Omental fat pad (tissue), 4 donors: ENCODE measurements around the gene GPR35. TPM values are rescaled to one million over a fixed set of nuclear protein-coding genes. Genes with fewer than 3 reads are reported as not detected.
"Not testable (repeated sequence)": the region's sequence is repeated elsewhere in the genome, so short reads cannot be mapped to it uniquely, and the experiment has no call there.

Experiments used
- ATAC-seq: fragments of 150-250 bp; one replicate; pipeline ENCODE4 v1.9.1; 2016; ENCODE audit warnings: mild to moderate bottlenecking, moderate library complexity; ENCODE audit not compliant: low FRiP score
- DNase-seq: peaks from one replicate; pipeline ENCODE4 v3.0.0-alpha.2; 2019; ENCODE audit warnings: low spot score
- total RNA-seq, 4 donors: library from RNA; depleted of rRNA; stranded (reverse); fragments of >200 nt; gene quantifications; one replicate each; pipeline ENCODE4 v1.1.0, GENCODE V29; 2016
- TF ChIP-seq, protein P1 (sequence below), 3 donors: fragments of 450-650 bp; IDR thresholded peaks; one replicate each; pipeline ENCODE4 v1.5.1; 2016 to 2017; ENCODE audit warnings: antibody characterized with exemption in 3 of 3, mild to moderate bottlenecking in 3 of 3, moderate library complexity in 2 of 3

Gene GPR35
- total RNA-seq, 4 donors from 2014 or later = 1.3 to 2.4 (median 1.9) TPM

DNA sequence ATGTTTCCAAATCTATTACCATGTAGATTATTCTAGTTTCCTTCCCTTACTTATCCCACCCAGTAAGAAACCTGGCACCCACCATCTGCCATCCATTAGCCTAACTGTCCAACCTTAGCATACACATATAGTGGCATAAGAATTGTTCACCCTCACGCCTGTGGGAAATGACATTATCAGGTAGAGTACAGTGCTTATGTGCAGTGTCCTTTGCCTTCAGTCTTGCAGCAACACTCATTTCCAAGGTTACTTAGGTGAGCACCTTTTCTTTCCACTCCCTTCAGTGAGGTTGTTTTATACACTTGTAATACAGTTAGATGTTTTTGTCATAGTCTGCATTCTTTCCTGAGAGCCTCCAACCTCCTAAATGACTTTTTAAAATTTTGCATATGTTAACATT, 39.3 kb downstream of the GPR35 start:
- ATAC-seq (no peak), DNase-seq (no peak)
- TF ChIP-seq, protein P1, sequence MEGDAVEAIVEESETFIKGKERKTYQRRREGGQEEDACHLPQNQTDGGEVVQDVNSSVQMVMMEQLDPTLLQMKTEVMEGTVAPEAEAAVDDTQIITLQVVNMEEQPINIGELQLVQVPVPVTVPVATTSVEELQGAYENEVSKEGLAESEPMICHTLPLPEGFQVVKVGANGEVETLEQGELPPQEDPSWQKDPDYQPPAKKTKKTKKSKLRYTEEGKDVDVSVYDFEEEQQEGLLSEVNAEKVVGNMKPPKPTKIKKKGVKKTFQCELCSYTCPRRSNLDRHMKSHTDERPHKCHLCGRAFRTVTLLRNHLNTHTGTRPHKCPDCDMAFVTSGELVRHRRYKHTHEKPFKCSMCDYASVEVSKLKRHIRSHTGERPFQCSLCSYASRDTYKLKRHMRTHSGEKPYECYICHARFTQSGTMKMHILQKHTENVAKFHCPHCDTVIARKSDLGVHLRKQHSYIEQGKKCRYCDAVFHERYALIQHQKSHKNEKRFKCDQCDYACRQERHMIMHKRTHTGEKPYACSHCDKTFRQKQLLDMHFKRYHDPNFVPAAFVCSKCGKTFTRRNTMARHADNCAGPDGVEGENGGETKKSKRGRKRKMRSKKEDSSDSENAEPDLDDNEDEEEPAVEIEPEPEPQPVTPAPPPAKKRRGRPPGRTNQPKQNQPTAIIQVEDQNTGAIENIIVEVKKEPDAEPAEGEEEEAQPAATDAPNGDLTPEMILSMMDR (IDR thresholded peaks at IDR 0.05) = no peak

DNA sequence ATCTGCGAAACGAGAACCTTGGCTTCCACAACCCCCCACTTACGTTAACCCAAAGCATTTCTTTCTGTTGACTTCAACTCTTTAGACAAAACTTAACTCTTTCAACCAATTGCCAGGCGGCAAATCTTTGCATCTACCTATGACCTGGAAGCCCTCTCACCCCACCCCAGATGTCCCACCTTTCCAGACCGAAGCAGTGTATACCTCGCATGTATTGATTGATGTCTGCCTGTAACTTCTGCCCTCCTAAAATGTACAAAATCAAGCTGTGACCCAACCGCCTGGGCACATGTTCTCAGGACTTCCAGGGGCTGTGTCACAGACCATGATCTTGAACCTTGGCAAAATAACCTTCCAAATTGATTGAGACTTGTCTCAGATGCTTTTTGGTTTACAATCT, 45.1 kb downstream of the GPR35 start:
- ATAC-seq (no peak), DNase-seq (no peak)
- TF ChIP-seq, protein P1 (IDR thresholded peaks at IDR 0.05) = no peak

DNA sequence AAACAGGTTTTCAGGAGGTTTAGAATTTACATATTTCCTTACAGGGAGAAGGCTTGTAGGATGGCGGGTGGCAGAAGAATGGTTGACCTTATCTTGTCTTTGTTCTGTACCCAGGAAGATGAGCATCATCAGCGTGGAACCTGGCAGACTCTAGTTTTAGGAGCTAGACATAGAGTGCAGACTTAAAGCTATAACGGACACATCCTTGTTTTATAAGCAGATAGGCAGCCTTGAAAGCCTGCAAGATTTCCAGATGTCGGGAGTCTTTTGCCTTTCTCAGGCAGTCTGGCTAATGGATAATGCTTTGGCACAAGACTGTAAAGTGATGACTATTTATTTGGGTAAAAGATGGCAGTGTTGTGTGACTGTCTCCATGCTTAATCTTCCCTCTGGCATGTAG, 45.7 kb downstream of the GPR35 start:
- no peak for DNase-seq
- TF ChIP-seq, protein P1 (IDR thresholded peaks at IDR 0.05) = no peak
- ATAC-seq = no peak

DNA sequence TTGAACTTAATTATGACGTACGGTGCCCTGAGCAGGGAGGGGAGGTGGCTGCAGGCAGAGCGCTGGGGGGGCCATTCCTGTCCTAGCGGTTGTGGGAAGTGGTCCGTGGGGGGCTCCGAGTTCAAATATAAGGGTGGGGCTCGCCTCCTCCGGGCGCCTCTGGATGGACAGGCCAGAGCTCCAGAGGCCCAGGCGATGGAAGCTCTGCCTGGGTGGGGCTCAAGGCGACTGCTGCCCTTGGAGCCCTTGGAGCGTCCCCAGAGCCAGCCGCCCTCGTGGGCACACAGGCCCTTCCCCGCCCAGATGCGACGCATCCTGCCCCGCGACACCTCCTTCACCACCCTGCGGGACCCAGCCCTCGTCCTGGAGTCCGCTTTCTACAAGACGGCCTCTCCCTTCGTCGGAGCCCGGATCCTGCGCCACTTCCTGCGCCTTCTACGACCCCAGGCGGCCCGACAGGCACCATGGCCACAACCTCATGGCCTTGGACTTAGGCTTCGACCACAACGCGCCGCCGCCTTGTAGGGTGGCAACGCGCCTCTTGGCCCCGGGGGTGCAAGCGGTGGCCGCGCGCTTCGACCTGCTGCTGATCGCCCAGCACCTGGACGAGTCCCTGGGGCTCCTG, 46.9 kb downstream of the GPR35 start:
- ATAC-seq (no peak), DNase-seq (no peak)
- TF ChIP-seq, protein P1 (IDR thresholded peaks at IDR 0.05) = no peak

DNA sequence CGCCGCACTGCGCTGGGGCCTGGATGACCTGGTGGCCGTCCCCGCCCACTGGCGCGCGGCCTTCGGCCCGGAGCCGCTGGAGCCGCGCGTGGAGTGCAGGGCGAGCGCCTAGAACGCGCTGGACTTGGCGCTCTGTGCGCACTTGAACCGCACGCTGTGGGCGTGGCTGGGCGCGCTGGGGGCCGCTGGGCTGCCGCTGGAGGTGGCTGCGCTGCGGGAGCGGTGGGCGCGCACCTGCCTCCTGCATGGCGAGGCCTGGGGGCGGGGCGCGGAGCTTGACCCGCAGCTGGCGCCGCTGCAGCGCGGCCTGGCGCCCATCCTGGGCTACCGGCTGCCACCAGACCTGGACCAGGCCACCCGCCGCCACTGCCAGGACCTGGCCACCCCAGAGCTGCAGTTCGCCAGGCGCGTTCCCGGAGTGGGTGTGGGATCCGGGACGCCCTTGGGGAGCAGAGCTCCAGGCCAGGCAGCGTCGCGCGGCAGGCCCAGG, 47.5 kb downstream of the GPR35 start:
- no peak for ATAC-seq

DNA sequence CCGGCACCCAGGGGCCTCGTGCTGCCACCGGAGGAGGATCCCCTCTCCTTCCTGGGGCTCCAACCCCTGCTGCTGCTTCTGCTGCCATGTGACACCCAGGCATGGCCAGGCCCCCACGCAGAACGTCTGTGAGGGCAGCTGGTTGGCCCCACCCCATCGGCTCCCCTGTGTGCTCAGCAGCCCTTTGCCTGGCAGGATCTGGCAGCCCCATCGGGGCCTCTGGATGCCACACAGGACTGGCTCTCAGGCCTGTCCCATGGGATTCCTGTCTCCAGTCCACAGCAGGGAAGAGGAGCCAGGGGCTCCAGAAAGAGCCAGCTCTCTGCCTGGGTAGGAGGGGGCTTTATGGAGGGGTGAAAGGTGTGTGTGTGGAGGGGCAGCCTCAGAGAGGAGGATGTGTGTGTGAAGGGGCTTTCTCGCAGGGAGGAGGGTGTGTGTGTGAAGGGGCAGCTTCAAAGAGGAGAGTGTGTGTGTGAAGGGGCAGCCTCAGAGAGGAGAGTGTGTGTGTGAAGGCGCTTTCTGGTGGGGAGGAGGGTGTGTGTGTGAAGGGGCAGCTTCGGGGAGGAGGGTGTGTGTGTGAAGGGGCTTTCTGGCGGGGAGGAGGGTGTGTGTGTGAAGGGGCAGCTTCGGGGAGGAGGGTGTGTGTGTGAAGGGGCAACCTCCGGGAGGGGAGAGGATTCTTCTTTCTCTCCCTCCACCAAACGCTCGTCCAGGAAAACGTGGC, 49.3 kb downstream of the GPR35 start:
- ATAC-seq, DNase-seq: not testable (repeated sequence)

More for the DNA sequence above, 47.5 kb downstream of the GPR35 start:
- TF ChIP-seq, protein P1 (IDR thresholded peaks at IDR 0.05) = no peak
- no peak for DNase-seq

DNA sequence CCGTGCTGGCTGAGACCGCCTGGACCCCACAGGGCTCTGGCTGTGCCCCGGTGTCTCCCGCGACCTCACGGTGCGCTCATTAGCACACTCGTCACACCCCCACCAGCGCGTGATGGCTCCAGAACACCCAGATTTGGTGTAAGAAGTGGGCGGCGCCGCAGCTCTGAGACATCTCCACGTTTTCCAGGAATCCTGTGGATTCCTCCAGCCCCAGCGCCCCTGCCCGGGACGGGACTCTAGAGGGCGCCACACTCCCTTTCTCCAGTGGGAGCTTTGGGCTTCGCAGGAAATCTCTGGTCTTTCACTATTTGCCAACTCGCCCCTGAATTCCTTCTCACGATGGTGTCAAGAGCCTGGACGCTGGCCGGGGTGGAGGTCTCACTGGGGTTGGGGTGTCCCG, 50.1 kb downstream of the GPR35 start:
- peak; percentile 59 for ATAC-seq
- DNase-seq = not testable (repeated sequence)

DNA sequence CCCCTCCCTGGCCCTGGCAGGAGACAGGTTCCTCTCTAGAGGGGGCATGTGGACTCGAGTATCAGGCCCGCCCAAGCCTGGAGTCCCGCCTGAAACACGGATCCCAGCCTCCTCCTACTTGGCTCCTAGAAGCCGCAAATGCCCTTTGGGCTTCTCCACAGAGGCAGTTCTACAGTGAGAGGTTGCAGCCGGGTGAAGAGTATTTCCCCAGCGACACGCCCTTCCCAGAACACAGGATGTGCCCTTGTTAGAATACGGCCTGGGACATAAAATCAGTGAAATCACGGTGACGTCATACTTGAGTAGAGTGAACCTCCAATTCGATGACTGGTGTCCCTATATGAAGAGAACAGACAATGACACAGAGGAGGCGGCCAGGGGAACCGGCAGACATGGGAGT, 52.8 kb downstream of the GPR35 start:
- not testable (repeated sequence) for DNase-seq

DNA sequence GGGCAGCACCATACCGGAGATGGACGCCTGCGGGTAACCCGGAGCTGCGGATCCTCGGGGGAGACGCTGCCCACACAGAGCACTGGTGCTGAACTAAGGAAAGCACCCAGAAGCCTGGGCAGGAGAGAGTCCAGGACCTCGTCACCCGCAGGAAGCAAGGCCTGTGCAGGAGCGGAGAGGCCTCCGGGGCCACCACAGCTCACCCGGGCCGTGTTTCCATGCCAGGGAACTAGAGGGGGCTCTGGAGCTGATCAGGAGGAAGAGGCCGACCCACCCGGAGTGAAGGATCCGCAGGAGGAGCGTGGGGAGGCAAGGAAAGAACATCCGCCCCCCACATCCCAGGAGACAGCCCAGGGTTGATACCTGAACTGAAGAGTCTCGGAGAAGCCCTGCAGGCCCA, 53.6 kb downstream of the GPR35 start:
- ATAC-seq, DNase-seq: not testable (repeated sequence)

More for the DNA sequence above, 52.8 kb downstream of the GPR35 start:
- ATAC-seq = not testable (repeated sequence)

DNA sequence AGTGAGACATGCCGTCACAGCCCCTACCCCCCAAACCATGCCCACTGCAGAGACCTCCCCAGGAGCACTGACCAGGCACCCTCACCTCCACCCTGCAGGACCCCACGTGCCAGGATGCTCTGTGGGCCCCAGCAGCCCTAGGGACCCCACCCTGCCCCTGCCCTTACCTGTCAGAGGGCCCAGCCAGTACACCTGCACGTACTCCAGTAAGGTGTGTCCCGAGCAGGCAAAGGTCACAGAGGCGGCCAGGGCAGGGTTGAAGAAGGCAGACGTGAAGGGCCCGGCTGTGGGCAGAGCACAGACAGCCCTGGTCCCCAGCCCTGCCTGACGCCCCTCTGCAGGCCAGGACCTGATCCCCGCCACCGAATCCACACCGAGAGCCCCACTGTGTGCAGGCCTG, 54.9 kb downstream of the GPR35 start:
- not testable (repeated sequence) for ATAC-seq, DNase-seq
